CD4-positive, CD25-positive, alpha-beta regulatory T cell (primary cell): Measurements from ENCODE around the gene FLYWCH1. TPM values are rescaled to one million over a fixed set of nuclear protein-coding genes. Genes with fewer than 3 reads are reported as not detected.
"Not testable (repeated sequence)": the region's sequence is repeated elsewhere in the genome, so short reads cannot be mapped to it uniquely, and the experiment has no call there.

Experiments
- ATAC-seq, 2 donors: fragments of 150-1000 bp; cut with Tn5 transposase; one replicate each; pipeline ENCODE4 v1.10.0; 2021; ENCODE audit warnings: low read depth in 2 of 2, moderate number of reproducible peaks in 2 of 2, moderate library complexity in 1 of 2
- DNase-seq, 3 donors: peaks; one replicate each; pipeline versions ENCODE4 v3.0.0 to v3.0.0-alpha.2; 2012 to 2022; ENCODE audit warnings: mixed read lengths in 1 of 3
- H3K27ac ChIP-seq: one replicate; pipeline ENCODE4 v1.7.0; 2013; ENCODE audit warnings: mild to moderate bottlenecking, low read length; ENCODE audit not compliant: insufficient read depth, poor library complexity, severe bottlenecking
- H3K27me3 ChIP-seq: one replicate; pipeline ENCODE4 v1.7.0; 2013; ENCODE audit warnings: low read length; ENCODE audit not compliant: control insufficient read depth, insufficient read depth
- H3K36me3 ChIP-seq: one replicate; pipeline ENCODE4 v1.7.0; 2013; ENCODE audit warnings: mild to moderate bottlenecking, low read length, moderate library complexity; ENCODE audit not compliant: control insufficient read depth, insufficient read depth
- H3K4me1 ChIP-seq: 2 replicates; pipeline ENCODE4 v1.7.0; 2013; ENCODE audit warnings: mild to moderate bottlenecking, low read length; ENCODE audit not compliant: insufficient read depth, control insufficient read depth, poor library complexity, severe bottlenecking
- H3K4me3 ChIP-seq: one replicate; pipeline ENCODE4 v1.7.0; 2013; ENCODE audit warnings: low read depth, mild to moderate bottlenecking, low read length, moderate library complexity
- H3K9me3 ChIP-seq, 2 experiments: 1 replicate in 1 of 2; 2 replicates in 1 of 2; pipeline ENCODE4 v1.7.0; 2013; ENCODE audit warnings: low read length in 2 of 2, mild to moderate bottlenecking in 1 of 2, moderate library complexity in 1 of 2; ENCODE audit not compliant: control insufficient read depth in 2 of 2
- H3K27ac Mint-ChIP-seq, 3 donors: one replicate each; pipeline ENCODE4 v1.8.0; 2020 to 2022; ENCODE audit warnings: mild to moderate bottlenecking in 3 of 3, mixed read lengths in 3 of 3, moderate library complexity in 2 of 3
- H3K27me3 Mint-ChIP-seq: one replicate; pipeline ENCODE4 v1.8.0; 2022; ENCODE audit warnings: mild to moderate bottlenecking, mixed read lengths
- H3K36me3 Mint-ChIP-seq: one replicate; pipeline ENCODE4 v1.8.0; 2020; ENCODE audit warnings: mixed read lengths
- H3K4me1 Mint-ChIP-seq, 4 donors: one replicate each; pipeline ENCODE4 v1.8.0; 2020 to 2022; ENCODE audit warnings: mixed read lengths in 4 of 4, mild to moderate bottlenecking in 1 of 4
- H3K4me3 Mint-ChIP-seq, 4 donors: one replicate each; pipeline ENCODE4 v1.8.0; 2020 to 2022; ENCODE audit warnings: mild to moderate bottlenecking in 4 of 4, mixed read lengths in 4 of 4, moderate library complexity in 3 of 4
- H3K9me3 Mint-ChIP-seq, 7 donors: one replicate each; pipeline ENCODE4 v1.8.0; 2020 to 2022; ENCODE audit warnings: mixed read lengths in 7 of 7, mild to moderate bottlenecking in 3 of 7, moderate library complexity in 2 of 7
- polyA plus RNA-seq, 4 donors: library from polyadenylated mRNA; unstranded; fragments of 300-500 nt; fragmentation: Illumina TruSeq; gene quantifications; one replicate each; pipeline ENCODE4 v1.2.3, GENCODE V29; 2021
- total RNA-seq: library from RNA; stranded (reverse); gene quantifications from one replicate; pipeline ENCODE4 v1.2.3, GENCODE V29; 2022

The FLYWCH1 gene
- total and polyA plus RNA-seq, 5 donors from 2014 or later = 6.6 to 74.8 (median 13.1) TPM

GRCh38 chr16:2928796-2929195 is 17.1 kb downstream of the FLYWCH1 start:
- no peaks in the 10 kb centered on the region for H3K9me3 ChIP-seq
- H3K4me1 Mint-ChIP-seq = peaks cover 4 to 13% (median 13%) of the 10 kb centered on the region in 4 donors
- H3K27ac ChIP-seq = no peak overlapping the region
- no peak for DNase-seq
- no peaks in the 10 kb centered on the region for H3K27me3 Mint-ChIP-seq
- ATAC-seq = no peak
- no peaks in the 10 kb centered on the region for H3K27me3 ChIP-seq
- no peaks in the 10 kb centered on the region for H3K9me3 Mint-ChIP-seq
- no peak overlapping the region for H3K4me3 ChIP-seq
- peaks cover 10% of the 10 kb centered on the region for H3K4me1 ChIP-seq
- H3K36me3 Mint-ChIP-seq = no peaks in the 10 kb centered on the region
- H3K36me3 ChIP-seq = peaks cover under 1% of the 10 kb centered on the region
- H3K27ac Mint-ChIP-seq = no peak overlapping the region
- H3K4me3 Mint-ChIP-seq = no peak overlapping the region

GRCh38 chr16:2929693-2930092 is 18.0 kb downstream of the FLYWCH1 start:
- H3K27ac ChIP-seq = no peak overlapping the region
- ATAC-seq (no peak), DNase-seq (no peak)
- no peak overlapping the region for H3K27ac Mint-ChIP-seq
- H3K36me3 ChIP-seq = peaks cover 8% of the 10 kb centered on the region
- H3K27me3 Mint-ChIP-seq = no peaks in the 10 kb centered on the region
- H3K9me3 ChIP-seq = no peaks in the 10 kb centered on the region
- no peaks in the 10 kb centered on the region for H3K27me3 ChIP-seq
- H3K4me1 ChIP-seq = peaks cover 10% of the 10 kb centered on the region
- no peak overlapping the region for H3K4me3 ChIP-seq
- no peak overlapping the region for H3K4me3 Mint-ChIP-seq
- no peaks in the 10 kb centered on the region for H3K9me3 Mint-ChIP-seq
- peaks cover 9% of the 10 kb centered on the region for H3K36me3 Mint-ChIP-seq
- H3K4me1 Mint-ChIP-seq = peaks cover 4 to 13% (median 13%) of the 10 kb centered on the region in 4 donors

GRCh38 chr16:2930236-2930635 is 18.5 kb downstream of the FLYWCH1 start:
- H3K27me3 Mint-ChIP-seq = no peaks in the 10 kb centered on the region
- no peak overlapping the region for H3K27ac ChIP-seq
- H3K36me3 Mint-ChIP-seq = peaks cover 10% of the 10 kb centered on the region
- no peak for DNase-seq
- ATAC-seq = no peak
- no peak overlapping the region for H3K27ac Mint-ChIP-seq
- H3K4me3 ChIP-seq = no peak overlapping the region
- peaks cover 10% of the 10 kb centered on the region for H3K4me1 ChIP-seq
- H3K4me1 Mint-ChIP-seq = peaks cover 4 to 13% (median 13%) of the 10 kb centered on the region in 4 donors
- H3K9me3 ChIP-seq = no peaks in the 10 kb centered on the region
- no peak overlapping the region for H3K4me3 Mint-ChIP-seq
- no peaks in the 10 kb centered on the region for H3K9me3 Mint-ChIP-seq
- peaks cover 8% of the 10 kb centered on the region for H3K36me3 ChIP-seq
- no peaks in the 10 kb centered on the region for H3K27me3 ChIP-seq

GRCh38 chr16:2931231-2931914 is 19.6 kb downstream of the FLYWCH1 start:
- ATAC-seq, H3K9me3 Mint-ChIP-seq, DNase-seq, H3K4me3 ChIP-seq, H3K27ac ChIP-seq, H3K27ac Mint-ChIP-seq, H3K27me3 ChIP-seq, H3K4me3 Mint-ChIP-seq, H3K36me3 ChIP-seq, H3K9me3 ChIP-seq, H3K27me3 Mint-ChIP-seq: not testable (repeated sequence)
- Mint-ChIP-seq H3K4me1 (peaks cover 4 to 13% (median 12%) of the 10 kb centered on the region in 4 donors), H3K36me3 (peaks cover 14% of the 10 kb centered on the region)
- peaks cover 10% of the 10 kb centered on the region for H3K4me1 ChIP-seq

GRCh38 chr16:2933136-2933535 is 21.4 kb downstream of the FLYWCH1 start:
- Histone ChIP-seq H3K27ac (no peak overlapping the region), H3K27me3 (no peaks in the 10 kb centered on the region), H3K36me3 (peaks cover 18% of the 10 kb centered on the region), H3K9me3 (no peaks in the 10 kb centered on the region), H3K4me1 (no peaks in the 10 kb centered on the region), H3K4me3 (no peak overlapping the region)
- Mint-ChIP-seq H3K27ac (no peak overlapping the region), H3K36me3 (peaks cover 14% of the 10 kb centered on the region), H3K4me1 (no peaks in the 10 kb centered on the region), H3K4me3 (no peak overlapping the region), H3K27me3 (no peaks in the 10 kb centered on the region), H3K9me3 (no peaks in the 10 kb centered on the region)
- DNase-seq = no peak
- no peak for ATAC-seq

GRCh38 chr16:2933701-2934100 is 22.0 kb downstream of the FLYWCH1 start:
- DNase-seq (no peak), ATAC-seq (no peak)
- Mint-ChIP-seq H3K4me1 (no peaks in the 10 kb centered on the region), H3K9me3 (no peaks in the 10 kb centered on the region), H3K27me3 (no peaks in the 10 kb centered on the region), H3K36me3 (peaks cover 14% of the 10 kb centered on the region), H3K27ac (no peak overlapping the region), H3K4me3 (no peak overlapping the region)
- H3K27ac ChIP-seq = no peak overlapping the region
- H3K9me3 ChIP-seq = no peaks in the 10 kb centered on the region
- no peak overlapping the region for H3K4me3 ChIP-seq
- no peaks in the 10 kb centered on the region for H3K27me3 ChIP-seq
- H3K4me1 ChIP-seq = no peaks in the 10 kb centered on the region
- peaks cover 20% of the 10 kb centered on the region for H3K36me3 ChIP-seq

GRCh38 chr16:2934450-2934849 is 22.7 kb downstream of the FLYWCH1 start:
- no peak for ATAC-seq
- Histone ChIP-seq H3K4me3 (no peak overlapping the region), H3K27ac (no peak overlapping the region), H3K27me3 (no peaks in the 10 kb centered on the region), H3K9me3 (no peaks in the 10 kb centered on the region), H3K4me1 (no peaks in the 10 kb centered on the region), H3K36me3 (peaks cover 26% of the 10 kb centered on the region)
- DNase-seq = no peak
- H3K27ac Mint-ChIP-seq = no peak overlapping the region
- no peak overlapping the region for H3K4me3 Mint-ChIP-seq
- peaks cover 15% of the 10 kb centered on the region for H3K36me3 Mint-ChIP-seq
- no peaks in the 10 kb centered on the region for H3K9me3 Mint-ChIP-seq
- no peaks in the 10 kb centered on the region for H3K4me1 Mint-ChIP-seq
- H3K27me3 Mint-ChIP-seq = no peaks in the 10 kb centered on the region

GRCh38 chr16:2936436-2937011 is 24.8 kb downstream of the FLYWCH1 start:
- H3K9me3 ChIP-seq = no peaks in the 10 kb centered on the region
- H3K36me3 ChIP-seq = peaks cover 46% of the 10 kb centered on the region
- H3K4me1 Mint-ChIP-seq = no peaks in the 10 kb centered on the region
- no peaks in the 10 kb centered on the region for H3K4me1 ChIP-seq
- H3K9me3 Mint-ChIP-seq = no peaks in the 10 kb centered on the region
- no peak overlapping the region for H3K27ac ChIP-seq
- DNase-seq (no peak), ATAC-seq (no peak)
- peaks cover 18% of the 10 kb centered on the region for H3K36me3 Mint-ChIP-seq
- no peaks in the 10 kb centered on the region for H3K27me3 ChIP-seq
- no peak overlapping the region for H3K27ac Mint-ChIP-seq
- H3K4me3 Mint-ChIP-seq = no peak overlapping the region
- no peaks in the 10 kb centered on the region for H3K27me3 Mint-ChIP-seq
- H3K4me3 ChIP-seq = no peak overlapping the region
